Measurements from ENCODE around the gene CAMK4.

CAMK4 gene

GRCh38 chr5:111486055-111486454 lies 261.9 kb downstream of the CAMK4 start:
- no peak for DNase-seq (ENCODE audit: low read depth in 3 of 3)

- no peak for DNase-seq (ENCODE audit: low read depth in 3 of 3)
Observed at GRCh38 chr5:111486926-111487325, 262.7 kb downstream of the CAMK4 start.

GRCh38 chr5:111488353-111488752 lies 264.2 kb downstream of the CAMK4 start:
- no peak for DNase-seq (ENCODE audit: low read depth in 3 of 3)

GRCh38 chr5:111493031-111493430 lies 268.8 kb downstream of the CAMK4 start:
- no peak for DNase-seq (ENCODE audit: low read depth in 3 of 3)

GRCh38 chr5:111494355-111494999 lies 270.3 kb downstream of the CAMK4 start:
- DNase-seq (ENCODE audit: low read depth in 3 of 3) = no peak

GRCh38 chr5:111495159-111495558 lies 271.0 kb downstream of the CAMK4 start:
- DNase-seq (ENCODE audit: low read depth in 3 of 3) = no peak

GRCh38 chr5:111498346-111498745 lies 274.2 kb downstream of the CAMK4 start:
- no peak for DNase-seq (ENCODE audit: low read depth in 3 of 3)

- DNase-seq (ENCODE audit: low read depth in 3 of 3) = no peak
Observed at GRCh38 chr5:111502956-111503355, 278.8 kb downstream of the CAMK4 start.

- DNase-seq (ENCODE audit: low read depth in 3 of 3) = no peak
Observed at GRCh38 chr5:111505096-111505495, 280.9 kb downstream of the CAMK4 start.

- no peak for DNase-seq (ENCODE audit: low read depth in 3 of 3)
Observed at GRCh38 chr5:111507276-111507675, 283.1 kb downstream of the CAMK4 start.

- DNase-seq (ENCODE audit: low read depth in 3 of 3) = no peak
Observed at GRCh38 chr5:111509119-111509518, 284.9 kb downstream of the CAMK4 start.

GRCh38 chr5:111511174-111511830 lies 287.1 kb downstream of the CAMK4 start:
- DNase-seq (ENCODE audit: low read depth in 3 of 3) = no peak

- DNase-seq (ENCODE audit: low read depth in 3 of 3) = no peak
Observed at GRCh38 chr5:111511831-111512374, 287.7 kb downstream of the CAMK4 start.

- peak; percentile 79 to 86 (median 83) for DNase-seq (ENCODE audit: low read depth in 3 of 3)
Observed at GRCh38 chr5:111512375-111513130, 288.4 kb downstream of the CAMK4 start, which contains the start of gene STARD4. Gene STARD4, minus strand, starts transcription at chr5:111512535. Its CDS starts 5,102 bp downstream, at chr5:111507433.

- peak in 2 of 3 experiments; percentile 58 to 63 for DNase-seq (ENCODE audit: low read depth in 3 of 3)
Observed at GRCh38 chr5:111513131-111513520, 288.9 kb downstream of the CAMK4 start.

- no peak for DNase-seq (ENCODE audit: low read depth in 3 of 3)
Observed at GRCh38 chr5:111514087-111514486, 289.9 kb downstream of the CAMK4 start.

- no peak for DNase-seq (ENCODE audit: low read depth in 3 of 3)
Observed at GRCh38 chr5:111517853-111518501, 293.8 kb downstream of the CAMK4 start.

- DNase-seq (ENCODE audit: low read depth in 3 of 3) = no peak
Observed at GRCh38 chr5:111518777-111519176, 294.6 kb downstream of the CAMK4 start.

- DNase-seq (ENCODE audit: low read depth in 3 of 3) = no peak
Observed at GRCh38 chr5:111520908-111521307, 296.7 kb downstream of the CAMK4 start.

- DNase-seq (ENCODE audit: low read depth in 3 of 3) = no peak
Observed at GRCh38 chr5:111528056-111528455, 303.9 kb downstream of the CAMK4 start.

GRCh38 chr5:111530298-111530740 lies 306.1 kb downstream of the CAMK4 start:
- DNase-seq (ENCODE audit: low read depth in 3 of 3) = peak; percentile 36 to 77 (median 71)
